Right lobe of liver (tissue), 6 donors: ENCODE measurements around the gene MAP1LC3B. TPM values are rescaled to one million over a fixed set of nuclear protein-coding genes. Genes with fewer than 3 reads are reported as not detected.

Experiments
- ATAC-seq, 4 donors: fragments of 200-7000 bp; cut with Tn5 transposase; one replicate each; pipeline ENCODE4 v1.9.1; 2020; ENCODE audit warnings: mild to moderate bottlenecking in 4 of 4, moderate library complexity in 4 of 4
- DNase-seq, 3 donors: peaks; one replicate each; pipeline ENCODE4 v3.0.0-alpha.2; 2020
- H3K27ac ChIP-seq, 3 donors: fragments of 200-600 bp; one replicate each; pipeline ENCODE4 v1.8.0; 2022
- H3K27me3 ChIP-seq, 2 donors: fragments of 200-600 bp; one replicate each; pipeline ENCODE4 v1.8.0; 2022
- H3K36me3 ChIP-seq, 4 donors: fragments of 200-600 bp; sonication (generic) in 1 of 4; one replicate each; pipeline versions ENCODE4 v1.5.1 to v1.8.0; 2017 to 2022; ENCODE audit warnings: control low read depth in 1 of 4
- H3K4me1 ChIP-seq, 4 donors: fragments of 200-600 bp; sonication (generic) in 1 of 4; one replicate each; pipeline versions ENCODE4 v1.5.1 to v1.8.0; 2017 to 2022; ENCODE audit warnings: control low read depth in 1 of 4
- H3K4me3 ChIP-seq, 3 donors: fragments of 200-600 bp; one replicate each; pipeline ENCODE4 v1.8.0; 2022
- H3K9me3 ChIP-seq, 4 donors: fragments of 200-600 bp; sonication (generic) in 1 of 4; one replicate each; pipeline versions ENCODE4 v1.5.1 to v1.8.0; 2017 to 2022; ENCODE audit warnings: control low read depth in 1 of 4
- CTCF ChIP-seq, 4 donors: fragments of 200-600 bp in 3 of 4; fragments of 450-650 bp in 1 of 4; IDR thresholded peaks; one replicate each; pipeline versions ENCODE4 v1.5.1 to v1.8.0; 2016 to 2022; ENCODE audit warnings: antibody characterized with exemption in 4 of 4, mild to moderate bottlenecking in 2 of 4
- POLR2A ChIP-seq: fragments of 450-650 bp; IDR thresholded peaks from one replicate; pipeline ENCODE4 v1.6.1; 2017; ENCODE audit warnings: antibody characterized with exemption, mild to moderate bottlenecking
- WGBS: methylation state at CpG from one replicate; pipeline ENCODE4 v1.1.6; 2018; ENCODE audit warnings: low coverage, low lambda C conversion rate; ENCODE audit not compliant: insufficient coverage; ENCODE audit errors: missing lambda C conversion rate; 5-methylcytosine and 5-hydroxymethylcytosine counted together
- intact Hi-C, 2 donors: fragments of 100-400 bp; cut with DNase I; formaldehyde crosslinking; loops; one replicate each; pipeline versions ENCODE4 v1.11.2 to v1.14.1; 2022
- total RNA-seq, 6 experiments: library from RNA; depleted of rRNA in 2 of 6; stranded (reverse); fragments of >200 nt in 2 of 6; fragmentation: NEBNext Ultra II Directional in 3 of 6; extraction: Animal tissue kit (Norgen Biotek cat#: 25700) in 3 of 6; gene quantifications; one replicate each; pipeline versions ENCODE4 v1.1.0 to v1.2.4, GENCODE V29; 2016 to 2023
- donor health status: DM: no; HTN: yes; CAD: no.
- donor health status: DM: no; HTN: no; CAD: no.
- donor health status: DM: no; HTN: no; CAD: no.
- donor health status: DM: no; HTN: yes; CAD: no.
- donor health status: DM: no; HTN: yes; CAD: no.

MAP1LC3B gene
- total RNA-seq, 6 experiments from 2014 or later = 16.5 to 48.8 (median 25.6) TPM

GRCh38 chr16:87409153-87409552 is 17.0 kb downstream of the MAP1LC3B start:
- Histone ChIP-seq H3K9me3 (no peaks in the 10 kb centered on the region), H3K27ac (no peak overlapping the region), H3K4me3 (no peak overlapping the region), H3K27me3 (no peaks in the 10 kb centered on the region), H3K36me3 (peaks cover 5 to 67% (median 24%) of the 10 kb centered on the region in 4 donors), H3K4me1 (no peaks in the 10 kb centered on the region)
- 89% methylated on average over 11 of the region's 13 CpGs for WGBS
- no peak for TF ChIP-seq POLR2A
- TF ChIP-seq CTCF (IDR thresholded peaks at IDR 0.05) = no peak
- ATAC-seq (no peak), DNase-seq (peak in 1 of 3 donors; percentile 33)
- intact Hi-C loops = no loop called here

- Histone ChIP-seq H3K4me3 (no peak overlapping the region), H3K4me1 (no peaks in the 10 kb centered on the region), H3K27ac (no peak overlapping the region), H3K27me3 (no peaks in the 10 kb centered on the region), H3K36me3 (peaks cover 3 to 70% (median 27%) of the 10 kb centered on the region in 4 donors), H3K9me3 (no peaks in the 10 kb centered on the region)
- ATAC-seq (no peak), DNase-seq (peak in 1 of 3 donors; percentile 23)
- WGBS = 93% methylated on average over 8 of the region's 13 CpGs
- intact Hi-C loops = loop anchor here (10.0 kb wide), 2 partner anchors 155 to 225 kb away; no protein-coding TSS in a partner anchor
- TF ChIP-seq CTCF (IDR thresholded peaks at IDR 0.05) (no peak), POLR2A (no peak)
Observed at GRCh38 chr16:87409781-87410180, 17.6 kb downstream of the MAP1LC3B start.

GRCh38 chr16:87410530-87410929 is 18.4 kb downstream of the MAP1LC3B start:
- TF ChIP-seq CTCF (IDR thresholded peaks at IDR 0.05) = no peak
- no peak for TF ChIP-seq POLR2A
- H3K4me1 ChIP-seq = no peaks in the 10 kb centered on the region
- no peak overlapping the region for H3K27ac ChIP-seq
- H3K9me3 ChIP-seq = no peaks in the 10 kb centered on the region
- peaks cover 4 to 70% (median 25%) of the 10 kb centered on the region in 4 donors for H3K36me3 ChIP-seq
- no peak overlapping the region for H3K4me3 ChIP-seq
- 89% methylated on average over 5 of the region's 11 CpGs for WGBS
- intact Hi-C loops = loop anchor here (10.0 kb wide), 2 partner anchors 154 to 224 kb away; no protein-coding TSS in a partner anchor
- peak in 1 of 3 donors; percentile 51 for DNase-seq
- no peaks in the 10 kb centered on the region for H3K27me3 ChIP-seq
- ATAC-seq = no peak

- Histone ChIP-seq H3K9me3 (no peaks in the 10 kb centered on the region), H3K4me3 (no peak overlapping the region), H3K27me3 (no peaks in the 10 kb centered on the region), H3K27ac (no peak overlapping the region), H3K36me3 (peaks cover 4 to 74% (median 24%) of the 10 kb centered on the region in 4 donors), H3K4me1 (no peaks in the 10 kb centered on the region)
- ATAC-seq (no peak), DNase-seq (peak in 1 of 3 donors; percentile 46)
- TF ChIP-seq POLR2A (no peak), CTCF (IDR thresholded peaks at IDR 0.05) (no peak)
- intact Hi-C loops = loop anchor here (10.0 kb wide), 2 partner anchors 154 to 224 kb away; no protein-coding TSS in a partner anchor
- WGBS = 84% methylated on average over 5 of the region's 14 CpGs
Observed at GRCh38 chr16:87410968-87411367, 18.8 kb downstream of the MAP1LC3B start.
